Common myeloid progenitor, CD34-positive (primary cell): ENCODE results near the gene TEX35.
A peak's percentile ranks its signal among the peaks of the same experiment; 100 is the strongest.

ENCODE experiments used
- CTCF ChIA-PET: fragments of 350-600 bp; sonication (Branson Sonifier 250); formaldehyde crosslinking; loops from one replicate; lab custom pipeline; 2021; ENCODE audit warnings: antibody characterized with exemption; lab: Charles Lee
- POLR2A ChIA-PET: fragments of 350-600 bp; sonication (Branson Sonifier 250); formaldehyde crosslinking; loops from one replicate; lab custom pipeline; 2021; ENCODE audit warnings: antibody characterized with exemption; lab: Charles Lee
- DNase-seq, 3 donors: peaks; one replicate each; pipeline versions ENCODE4 v3.0.0 to v3.0.0-alpha.2; 2013
- H3K27ac ChIP-seq, 2 experiments: 1 replicate in 1 of 2; 2 replicates in 1 of 2; pipeline ENCODE4 v1.7.0; 2013; ENCODE audit warnings: inconsistent platforms in 2 of 2, low read length in 2 of 2, mild to moderate bottlenecking in 2 of 2, low read depth in 1 of 2, moderate library complexity in 1 of 2; ENCODE audit not compliant: severe bottlenecking in 2 of 2, insufficient read depth in 1 of 2, poor library complexity in 1 of 2
- H3K27me3 ChIP-seq, 5 experiments: replicated peaks in 2 of 5; 1 replicate in 3 of 5; 2 replicates in 2 of 5; pipeline versions ENCODE4 v1.6.1 to v1.7.0; 2013; ENCODE audit warnings: low read length in 4 of 5, mild to moderate bottlenecking in 2 of 5, moderate library complexity in 2 of 5, inconsistent platforms in 1 of 5; ENCODE audit not compliant: insufficient read depth in 5 of 5, control insufficient read depth in 4 of 5
- H3K36me3 ChIP-seq, 4 experiments: 1 replicate in 2 of 4; 2 replicates in 2 of 4; pipeline versions ENCODE4 v1.6.1 to v1.7.0; 2013; ENCODE audit warnings: low read length in 3 of 4, control low read depth in 1 of 4, mild to moderate bottlenecking in 1 of 4; ENCODE audit not compliant: control insufficient read depth in 4 of 4, insufficient read depth in 4 of 4
- H3K4me1 ChIP-seq, 4 experiments: 1 replicate in 3 of 4; 2 replicates in 1 of 4; pipeline versions ENCODE4 v1.6.1 to v1.7.1; 2013; ENCODE audit warnings: low read length in 3 of 4, mild to moderate bottlenecking in 3 of 4, control low read depth in 1 of 4, inconsistent platforms in 1 of 4, moderate library complexity in 1 of 4; ENCODE audit not compliant: control insufficient read depth in 4 of 4, insufficient read depth in 4 of 4; ENCODE audit errors: control extremely low read depth in 1 of 4
- H3K4me3 ChIP-seq, 7 experiments: 1 replicate in 4 of 7; 2 replicates in 3 of 7; pipeline versions ENCODE4 v1.5.1 to v1.7.0; 2013; ENCODE audit warnings: mild to moderate bottlenecking in 7 of 7, low read length in 6 of 7, moderate library complexity in 6 of 7, inconsistent platforms in 2 of 7, low read depth in 2 of 7, control low read depth in 1 of 7; ENCODE audit not compliant: insufficient read depth in 4 of 7, control insufficient read depth in 1 of 7; ENCODE audit errors: extremely low read depth in 1 of 7
- H3K9me3 ChIP-seq, 5 experiments: 1 replicate in 4 of 5; 2 replicates in 1 of 5; pipeline versions ENCODE4 v1.6.1 to v1.7.1; 2013; ENCODE audit warnings: low read length in 4 of 5, mild to moderate bottlenecking in 2 of 5, inconsistent platforms in 1 of 5, low read depth in 1 of 5, moderate library complexity in 1 of 5; ENCODE audit not compliant: control insufficient read depth in 4 of 5, insufficient read depth in 2 of 5; ENCODE audit errors: control extremely low read depth in 1 of 5
- WGBS: methylation state at CpG from one replicate; pipeline ENCODE4 v1.1.5; 2013; ENCODE audit not compliant: insufficient coverage; 5-methylcytosine and 5-hydroxymethylcytosine counted together

Gene TEX35

GRCh38 chr1:178498896-178499675 is 13.8 kb upstream of the TEX35 start:
- Histone ChIP-seq H3K4me3 (no peak overlapping the region), H3K36me3 (no peaks in the 10 kb centered on the region), H3K27ac (no peak overlapping the region), H3K9me3 (no peaks in the 10 kb centered on the region), H3K4me1 (no peaks in the 10 kb centered on the region), H3K27me3 (no peaks in the 10 kb centered on the region)
- CTCF ChIA-PET, result interaction anchor here (1.0 to 2.0 kb wide), 3 partner anchors 11 to 35 kb away, joined by 3 to 7 read pairs (median 4); no protein-coding TSS in a partner anchor
- POLR2A ChIA-PET, result no interaction called here
- DNase-seq, result no peak
- 93% methylated on average over 15 of the region's 16 CpGs for WGBS

- Histone ChIP-seq H3K27me3 (peaks cover 0 to 2% (median 0%) of the 10 kb centered on the region in 5 experiments), H3K27ac (no peak overlapping the region), H3K36me3 (no peaks in the 10 kb centered on the region), H3K4me3 (no peak overlapping the region), H3K4me1 (no peaks in the 10 kb centered on the region), H3K9me3 (no peaks in the 10 kb centered on the region)
- 91% methylated on average over 8 of the region's 11 CpGs for WGBS
- POLR2A ChIA-PET, result no interaction called here
- no peak for DNase-seq
- CTCF ChIA-PET, result interaction anchor here (0.7 to 2.9 kb wide), 8 partner anchors 12 to 360 kb away, joined by 3 to 21 read pairs (median 7); partner anchors contain the start of gene TEX35
Measured at GRCh38 chr1:178500091-178500770, 12.7 kb upstream of the TEX35 start.

- ChIA-PET CTCF (interaction anchor here (0.7 to 2.9 kb wide), 18 partner anchors 9 to 517 kb away, joined by 3 to 21 read pairs (median 6); partner anchors contain the start of gene TEX35), POLR2A (no interaction called here)
- Histone ChIP-seq H3K36me3 (no peaks in the 10 kb centered on the region), H3K27me3 (peaks cover 0 to 2% (median 0%) of the 10 kb centered on the region in 5 experiments), H3K4me1 (no peaks in the 10 kb centered on the region), H3K27ac (no peak overlapping the region), H3K4me3 (no peak overlapping the region), H3K9me3 (no peaks in the 10 kb centered on the region)
- DNase-seq, result no peak
- WGBS, result 98% methylated on average over 9 of the region's 10 CpGs
Measured at GRCh38 chr1:178500936-178501554, 11.9 kb upstream of the TEX35 start.

GRCh38 chr1:178501705-178502329 is 11.1 kb upstream of the TEX35 start:
- ChIA-PET POLR2A (no interaction called here), CTCF (interaction anchor here (0.5 to 2.9 kb wide), 22 partner anchors 9 to 565 kb away, joined by 3 to 21 read pairs (median 5); partner anchors contain the start of gene TEX35)
- H3K36me3 ChIP-seq, result no peaks in the 10 kb centered on the region
- H3K9me3 ChIP-seq, result no peaks in the 10 kb centered on the region
- H3K27ac ChIP-seq, result no peak overlapping the region
- peak; percentile 58 to 80 (median 73) for DNase-seq
- H3K27me3 ChIP-seq, result peaks cover 0 to 2% (median 0%) of the 10 kb centered on the region in 5 experiments
- no peak overlapping the region for H3K4me3 ChIP-seq
- H3K4me1 ChIP-seq, result peaks cover 0 to 3% (median 0%) of the 10 kb centered on the region in 4 experiments
- 42% methylated on average over 2 of the region's 5 CpGs for WGBS

GRCh38 chr1:178502330-178502714 is 10.6 kb upstream of the TEX35 start:
- POLR2A ChIA-PET, result no interaction called here
- CTCF ChIA-PET, result interaction anchor here (0.5 to 2.9 kb wide), 20 partner anchors 10 to 564 kb away, joined by 3 to 21 read pairs (median 5); partner anchors contain the start of gene TEX35

GRCh38 chr1:178502856-178503255 is 10.1 kb upstream of the TEX35 start:
- Histone ChIP-seq H3K9me3 (no peaks in the 10 kb centered on the region), H3K27ac (no peak overlapping the region), H3K27me3 (peaks cover 0 to 2% (median 0%) of the 10 kb centered on the region in 5 experiments), H3K4me1 (peaks cover 0 to 6% (median 0%) of the 10 kb centered on the region in 4 experiments), H3K36me3 (no peaks in the 10 kb centered on the region), H3K4me3 (no peak overlapping the region)
- ChIA-PET POLR2A (no interaction called here), CTCF (interaction anchor here (1.4 to 2.9 kb wide), 4 partner anchors 8 to 192 kb away, joined by 3 to 21 read pairs (median 6); partner anchors contain the start of gene TEX35)
- 100% methylated on average over 3 of the region's 5 CpGs for WGBS
- DNase-seq, result no peak

More at GRCh38 chr1:178502330-178502714, 10.6 kb upstream of the TEX35 start:
- Histone ChIP-seq H3K4me3 (no peak overlapping the region), H3K27me3 (peaks cover 0 to 2% (median 0%) of the 10 kb centered on the region in 5 experiments), H3K36me3 (no peaks in the 10 kb centered on the region), H3K27ac (no peak overlapping the region), H3K4me1 (peaks cover 0 to 6% (median 0%) of the 10 kb centered on the region in 4 experiments), H3K9me3 (no peaks in the 10 kb centered on the region)
- no peak for DNase-seq
- 93% methylated on average over 2 of the region's 3 CpGs for WGBS
